ENCODE results near the gene PLA2G4D. TPM values are rescaled to one million over a fixed set of nuclear protein-coding genes. Genes with fewer than 3 reads are reported as not detected.
A peak's percentile ranks its signal among the peaks of the same experiment; 100 is the strongest.

The PLA2G4D gene
- total RNA-seq, 1 donor from 2014 or later, result 0.48 TPM

DNA sequence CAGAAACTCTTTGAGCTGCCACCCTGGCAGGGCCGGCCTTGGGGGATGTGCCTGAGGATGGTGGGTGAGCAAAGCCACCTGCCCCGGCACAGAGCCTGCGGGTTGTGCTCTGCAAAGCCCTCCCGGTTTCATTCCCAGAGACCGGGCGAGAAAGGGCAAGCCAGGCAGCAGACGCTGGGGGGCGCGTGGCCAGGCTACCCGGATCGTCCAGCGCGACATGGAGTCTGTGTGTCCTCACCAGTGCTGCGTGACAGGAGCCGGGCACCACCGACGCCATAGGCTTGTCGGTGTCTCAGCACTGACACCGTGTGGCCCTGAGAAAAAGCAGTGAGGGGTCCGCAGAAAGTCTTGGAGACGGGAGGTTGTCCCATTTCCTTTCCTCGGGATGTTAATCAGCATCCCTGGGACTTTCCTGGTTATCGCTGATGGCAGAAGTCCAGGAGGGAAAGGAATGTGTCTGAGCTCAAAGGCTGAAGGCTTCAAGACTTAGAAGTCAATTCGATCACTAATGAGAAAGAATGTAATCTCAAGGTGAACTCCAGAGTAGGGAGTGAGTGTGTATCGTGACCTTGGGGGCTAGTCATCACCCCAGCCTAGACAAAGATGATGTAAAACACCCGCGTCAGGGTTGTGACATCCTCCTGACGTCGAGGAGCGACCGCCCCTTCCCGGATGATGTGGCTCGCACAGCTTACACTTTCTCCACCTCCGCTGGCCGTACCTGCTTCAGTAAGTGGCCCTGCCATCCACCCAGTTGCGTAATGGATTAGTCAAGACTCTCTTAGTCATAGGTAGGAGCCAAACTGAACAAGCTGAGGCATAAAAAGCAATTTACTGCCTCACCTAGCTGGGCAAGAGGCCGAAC lies 37.2 kb downstream of the PLA2G4D start:
- peak; percentile 78 for DNase-seq (ENCODE audit: low spot score)

DNA sequence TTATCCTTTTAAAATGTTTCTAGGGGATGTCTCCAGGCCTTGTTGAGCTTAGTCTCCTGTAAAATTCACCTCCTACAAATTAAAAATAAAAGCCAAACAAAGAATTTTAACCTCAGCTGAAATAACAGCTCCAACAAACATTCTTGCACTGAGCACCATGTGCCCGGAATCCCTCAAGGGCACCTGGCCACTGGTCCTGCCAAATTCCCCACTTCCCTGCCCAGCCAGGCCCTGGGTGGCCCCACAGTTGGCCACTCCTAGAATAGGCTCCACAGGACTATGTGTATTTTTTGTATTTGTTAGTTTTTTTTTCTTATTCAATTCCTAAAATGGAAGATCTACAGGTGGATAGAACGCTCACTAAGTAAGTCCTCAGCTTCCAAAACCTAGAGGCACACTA lies 40.4 kb downstream of the PLA2G4D start:
- no peak for DNase-seq (ENCODE audit: low spot score)

DNA sequence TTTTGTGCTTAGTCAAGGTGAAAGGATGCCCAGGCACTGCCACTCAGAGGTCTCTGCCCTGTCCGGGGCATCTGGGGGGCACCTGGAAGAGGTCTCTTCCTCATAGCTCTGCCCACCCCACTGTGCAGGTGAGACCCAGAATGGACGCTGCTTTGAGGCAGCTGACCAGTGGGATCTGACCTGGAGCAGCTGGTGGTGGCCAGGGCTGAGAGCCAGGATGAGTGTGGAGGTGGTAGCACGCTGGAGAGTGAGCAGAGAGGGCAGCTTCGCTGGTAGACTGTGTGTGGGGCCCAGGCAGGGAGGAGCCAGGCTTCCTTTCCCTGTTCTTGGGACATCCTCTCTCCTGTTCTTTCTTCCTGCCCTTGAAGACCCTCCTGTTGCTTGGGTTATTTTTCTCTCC lies 41.4 kb downstream of the PLA2G4D start:
- no peak for DNase-seq (ENCODE audit: low spot score)

DNA sequence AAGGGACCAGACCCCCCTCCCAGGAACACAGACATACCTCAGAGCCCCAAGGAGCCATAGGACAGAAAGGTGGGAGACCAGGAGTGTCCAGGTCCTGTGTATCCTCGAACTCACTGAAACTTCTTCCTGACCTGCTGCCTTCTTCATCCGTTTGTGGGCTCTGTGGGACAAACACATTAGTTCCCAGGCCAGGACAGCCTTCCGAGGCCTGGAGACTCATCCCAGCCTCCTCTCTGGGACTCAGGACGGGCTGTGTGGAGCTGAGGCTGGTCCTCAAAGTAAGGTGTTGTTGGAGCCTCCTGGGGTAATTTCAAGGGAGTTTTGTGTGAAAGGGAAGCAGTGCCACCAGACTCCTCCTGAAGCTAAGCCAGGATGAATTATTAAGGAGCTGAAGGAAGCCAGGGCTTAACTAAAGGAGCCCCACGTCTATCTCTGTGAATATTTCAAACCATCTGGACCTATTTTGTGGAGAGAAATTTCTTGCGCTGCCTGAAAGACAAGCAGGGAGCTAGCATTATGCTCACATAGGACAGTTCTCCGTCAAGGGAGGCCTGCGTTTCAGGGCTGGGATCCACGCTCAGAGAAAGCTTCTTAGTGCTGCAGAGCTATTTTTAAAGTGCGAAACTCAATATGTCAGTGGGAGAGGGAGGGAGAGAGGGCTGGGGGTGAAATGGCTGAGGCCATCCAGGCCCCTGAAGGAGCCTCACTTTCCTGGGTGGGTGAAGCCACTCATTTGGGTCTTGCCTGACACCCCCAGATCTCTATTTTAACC lies 43.7 kb downstream of the PLA2G4D start:
- peak; percentile 73 for DNase-seq (ENCODE audit: low spot score)

DNA sequence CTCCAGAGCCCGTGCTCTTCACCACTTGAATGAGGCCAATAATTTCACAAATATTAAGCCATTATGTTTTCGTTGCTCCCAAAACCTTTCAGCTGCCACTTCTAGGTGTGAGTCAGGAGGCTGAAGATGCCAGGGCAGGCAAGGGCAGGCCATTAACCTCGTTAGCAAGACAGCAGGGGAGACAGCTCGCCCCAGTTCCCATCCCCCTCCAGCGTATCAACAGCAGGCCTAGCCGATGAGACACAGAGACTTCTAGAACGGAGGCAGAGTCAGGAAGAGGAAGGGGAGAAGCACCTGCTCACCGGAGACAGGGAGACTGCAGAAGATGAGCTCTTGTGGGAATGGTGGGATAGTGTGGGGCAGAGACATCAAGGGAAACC lies 45.6 kb downstream of the PLA2G4D start:
- no peak for DNase-seq (ENCODE audit: low spot score)

DNA sequence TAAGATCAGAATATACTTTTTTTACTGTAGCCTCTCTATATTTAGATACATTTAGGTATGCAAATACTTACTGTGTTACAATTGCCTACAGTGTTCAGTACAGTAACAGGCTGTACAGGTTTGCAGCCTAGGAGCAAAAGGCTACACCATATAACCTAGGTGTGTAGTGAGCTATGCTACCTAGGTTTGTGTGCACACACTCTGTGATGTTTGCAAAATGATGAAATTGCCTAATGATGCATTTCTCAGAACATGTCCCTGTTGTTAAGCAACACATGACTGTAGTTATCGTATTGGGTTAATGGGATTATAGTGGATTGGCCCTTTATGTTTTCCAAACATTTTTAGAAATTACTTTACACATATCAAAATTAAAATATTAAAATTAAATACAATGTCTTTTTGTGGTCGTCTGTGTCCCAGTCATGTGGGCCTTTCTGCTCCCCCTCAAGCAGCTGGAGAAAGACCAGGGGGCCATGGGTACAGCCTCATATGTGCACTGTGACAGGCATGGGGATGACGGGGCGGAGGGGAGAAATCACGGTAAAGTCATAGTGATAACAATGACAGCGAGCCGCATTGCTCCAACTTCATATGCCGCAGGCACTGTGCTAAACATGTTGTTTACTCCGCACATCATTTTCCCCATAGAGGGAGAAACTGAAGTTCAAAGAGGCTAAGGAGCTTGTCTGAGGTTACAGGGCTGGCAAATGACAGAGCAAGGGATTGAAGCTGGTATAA lies 46.1 kb downstream of the PLA2G4D start:
- DNase-seq (ENCODE audit: low spot score), result no peak

DNA sequence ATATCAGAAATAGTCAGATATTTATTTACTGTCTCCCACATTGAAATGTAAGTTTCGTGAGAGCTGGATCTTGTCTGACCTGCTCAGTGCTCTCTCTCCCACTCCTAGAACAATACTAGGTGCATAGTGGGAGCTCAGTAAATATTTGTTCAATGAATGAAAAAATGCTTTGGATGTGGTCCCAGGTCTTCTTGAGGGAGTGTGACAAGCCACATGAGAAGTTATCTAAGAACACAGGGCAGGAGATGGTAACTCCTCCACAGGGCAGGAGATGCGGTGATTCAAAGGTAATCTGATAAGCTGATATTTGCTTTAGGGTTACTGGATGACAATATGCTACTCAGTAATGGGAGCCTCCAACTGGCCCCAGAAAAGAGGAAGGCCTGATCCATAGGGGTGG lies 47.8 kb downstream of the PLA2G4D start:
- DNase-seq (ENCODE audit: low spot score), result no peak

DNA sequence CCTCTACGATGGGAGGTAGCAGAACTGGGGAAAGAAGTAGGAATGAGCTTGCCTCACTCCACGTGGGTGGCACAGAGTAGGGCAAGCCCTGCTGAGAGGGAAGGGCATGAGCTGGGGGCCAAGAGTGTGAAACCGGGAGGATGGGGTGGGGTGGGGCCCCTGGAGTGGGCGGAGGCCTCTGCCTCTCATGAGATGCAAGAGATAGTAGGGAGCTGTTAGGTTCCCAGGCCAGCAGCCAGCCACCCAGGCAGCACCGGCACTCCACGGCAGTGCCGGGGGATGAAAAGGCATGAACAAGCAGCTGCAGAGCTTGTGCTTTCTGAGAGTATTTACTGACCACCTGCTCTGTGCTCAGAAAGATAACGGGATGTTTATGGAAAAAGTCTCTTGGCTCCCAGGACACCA lies 49.1 kb downstream of the PLA2G4D start:
- no peak for DNase-seq (ENCODE audit: low spot score)

DNA sequence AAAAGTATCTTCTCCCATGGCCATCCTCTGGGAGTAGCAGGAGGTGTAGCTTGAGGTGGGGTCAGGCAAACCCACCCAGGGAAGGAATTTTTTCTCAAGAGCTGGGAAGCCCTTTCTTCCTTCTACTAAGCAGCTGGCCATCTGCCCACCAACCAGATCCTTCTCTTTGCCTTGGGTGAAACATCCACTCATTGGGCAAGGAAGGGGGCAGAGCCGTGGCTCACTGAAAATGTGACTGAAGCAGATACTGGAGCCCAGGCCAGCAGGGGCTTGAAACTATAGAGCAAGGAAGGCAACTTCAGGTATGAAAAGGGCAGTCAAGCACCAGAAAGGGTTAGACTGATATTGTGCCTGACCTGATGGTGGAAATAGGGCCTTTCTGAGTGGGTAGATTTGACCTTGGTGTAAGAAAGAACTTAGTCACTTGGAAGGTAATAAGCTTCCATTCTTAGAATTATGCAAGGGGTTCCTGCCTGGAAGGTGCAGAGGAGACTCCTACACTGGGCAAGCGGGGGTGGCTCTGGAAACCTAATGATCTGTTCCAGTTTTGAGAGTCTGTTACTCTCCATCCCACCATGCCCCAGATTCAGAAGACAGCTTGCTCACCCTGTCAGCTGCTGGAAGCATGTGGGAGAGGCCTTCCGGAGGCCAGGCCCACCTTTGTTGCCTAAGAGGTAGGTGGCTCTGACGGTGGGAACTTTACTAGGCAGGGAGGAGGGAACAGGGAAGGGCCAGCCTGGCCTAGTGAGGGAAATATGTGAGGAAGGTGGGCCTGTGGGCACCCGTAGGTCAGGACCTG lies 51.6 kb downstream of the PLA2G4D start:
- DNase-seq (ENCODE audit: low spot score), result no peak

DNA sequence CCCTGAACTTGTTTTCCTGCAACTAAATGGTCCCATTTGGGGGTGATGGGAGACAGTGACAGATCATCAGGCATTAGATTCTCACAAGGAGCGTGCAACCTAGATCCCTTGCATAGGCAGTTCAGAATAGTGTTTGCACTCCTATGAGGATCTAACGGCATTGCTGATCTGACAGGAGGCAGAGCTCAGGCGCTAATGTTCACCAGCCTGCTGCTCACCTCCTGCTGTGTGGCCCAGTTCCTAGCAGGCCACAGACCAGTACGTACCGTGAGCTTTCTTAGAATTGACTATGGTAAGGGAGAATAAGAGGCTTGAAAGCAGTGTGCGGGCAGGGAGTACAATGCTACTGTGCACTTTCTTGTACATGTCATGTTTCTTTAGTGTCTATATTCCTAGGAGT lies 56.0 kb downstream of the PLA2G4D start:
- no peak for DNase-seq (ENCODE audit: low spot score)

DNA sequence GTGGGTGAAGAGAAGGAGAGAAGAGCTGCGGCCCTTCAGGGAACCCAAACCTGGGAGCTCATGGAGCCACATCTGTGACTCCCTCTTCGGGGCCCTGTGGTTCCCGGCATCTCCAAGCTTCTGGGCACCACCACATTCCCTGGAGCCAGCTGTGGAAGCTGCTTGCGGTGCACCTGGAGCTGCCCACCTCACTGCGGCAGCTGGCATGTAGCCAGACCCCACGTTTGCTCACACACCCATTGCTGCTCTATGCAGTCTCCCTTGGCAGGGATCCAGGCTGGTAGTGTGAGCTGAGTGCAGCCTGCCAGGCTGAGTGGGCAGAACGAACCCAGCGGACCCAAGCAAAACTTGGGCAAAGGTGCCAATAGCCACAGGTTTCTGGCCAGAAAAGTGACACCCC lies 56.7 kb downstream of the PLA2G4D start:
- DNase-seq (ENCODE audit: low spot score), result no peak

DNA sequence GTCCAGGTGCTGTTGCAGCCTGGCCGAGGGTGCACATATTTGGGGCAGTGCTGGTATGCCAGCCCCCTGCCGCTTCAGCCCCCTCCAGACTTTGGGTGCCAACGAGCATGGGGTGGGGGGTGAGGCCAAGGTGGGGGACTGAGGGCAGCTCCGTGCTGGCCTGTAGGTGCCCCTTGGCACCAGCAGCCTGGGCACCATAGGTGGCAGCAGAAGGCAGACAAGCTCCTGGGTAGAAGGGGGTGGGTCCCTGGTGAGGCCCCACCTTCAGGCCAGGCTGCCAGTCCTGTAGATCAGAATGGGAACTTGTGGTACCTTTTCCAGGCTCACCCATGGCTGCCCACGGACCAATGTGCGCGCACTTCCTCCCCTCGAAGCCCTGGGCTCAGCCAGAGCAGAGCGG lies 57.4 kb downstream of the PLA2G4D start:
- no peak for DNase-seq (ENCODE audit: low spot score)

DNA sequence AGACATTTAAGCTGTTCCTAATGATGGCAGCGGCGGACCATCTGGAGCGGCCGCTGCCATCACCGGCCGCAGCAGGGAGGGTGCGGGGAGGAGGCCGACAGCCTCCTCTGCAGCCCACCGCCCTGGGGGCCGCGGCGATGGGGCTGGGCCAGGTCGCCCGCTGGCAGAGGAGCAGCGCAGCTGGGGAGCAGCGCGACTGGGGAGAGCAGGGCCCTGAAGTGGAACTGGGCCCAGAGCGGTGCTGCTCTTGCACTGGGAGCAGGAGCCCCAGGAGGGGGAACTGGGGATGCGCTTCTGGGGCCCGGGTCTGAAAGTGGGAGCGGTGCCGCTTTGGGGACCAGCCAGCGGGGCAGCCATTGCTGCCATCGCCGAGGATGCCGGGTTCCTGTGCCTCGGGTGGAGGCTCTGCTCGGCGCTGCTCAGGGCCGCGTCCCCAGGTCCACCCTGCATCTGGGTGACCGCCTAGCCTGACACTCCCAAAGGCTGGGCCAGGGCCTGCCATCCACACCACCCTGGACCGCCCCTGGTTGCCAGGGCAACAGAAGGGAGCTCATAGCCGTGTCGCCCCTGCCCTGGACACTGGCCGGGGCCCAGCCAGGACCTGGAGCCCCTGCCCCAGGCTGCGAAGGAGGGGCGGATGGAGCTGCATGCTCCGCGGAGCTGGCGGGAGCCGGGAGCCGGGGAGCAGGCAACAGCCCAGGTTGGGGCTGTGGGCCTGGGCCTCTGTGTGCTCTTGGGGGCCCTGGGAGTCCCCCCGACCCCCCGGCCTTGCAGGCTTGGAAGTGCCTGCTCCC lies 58.1 kb downstream of the PLA2G4D start:
- DNase-seq (ENCODE audit: low spot score), result no peak

DNA sequence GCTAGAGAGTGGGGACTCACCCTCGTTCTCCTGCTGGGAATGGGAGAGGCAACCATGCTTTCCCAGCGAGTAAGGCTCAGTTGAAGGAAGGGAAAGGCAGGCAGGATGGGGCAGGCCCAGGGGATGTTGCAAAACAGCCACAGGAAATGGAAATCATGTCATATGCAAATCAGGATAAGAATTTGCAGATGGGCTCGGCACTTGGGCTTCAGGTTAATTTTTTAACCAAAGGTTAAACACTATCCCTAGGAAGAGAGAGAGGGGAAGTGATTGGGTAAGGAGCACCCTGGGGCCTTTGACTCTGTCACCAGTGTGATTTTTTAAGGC lies 59.0 kb downstream of the PLA2G4D start:
- DNase-seq (ENCODE audit: low spot score), result no peak

DNA sequence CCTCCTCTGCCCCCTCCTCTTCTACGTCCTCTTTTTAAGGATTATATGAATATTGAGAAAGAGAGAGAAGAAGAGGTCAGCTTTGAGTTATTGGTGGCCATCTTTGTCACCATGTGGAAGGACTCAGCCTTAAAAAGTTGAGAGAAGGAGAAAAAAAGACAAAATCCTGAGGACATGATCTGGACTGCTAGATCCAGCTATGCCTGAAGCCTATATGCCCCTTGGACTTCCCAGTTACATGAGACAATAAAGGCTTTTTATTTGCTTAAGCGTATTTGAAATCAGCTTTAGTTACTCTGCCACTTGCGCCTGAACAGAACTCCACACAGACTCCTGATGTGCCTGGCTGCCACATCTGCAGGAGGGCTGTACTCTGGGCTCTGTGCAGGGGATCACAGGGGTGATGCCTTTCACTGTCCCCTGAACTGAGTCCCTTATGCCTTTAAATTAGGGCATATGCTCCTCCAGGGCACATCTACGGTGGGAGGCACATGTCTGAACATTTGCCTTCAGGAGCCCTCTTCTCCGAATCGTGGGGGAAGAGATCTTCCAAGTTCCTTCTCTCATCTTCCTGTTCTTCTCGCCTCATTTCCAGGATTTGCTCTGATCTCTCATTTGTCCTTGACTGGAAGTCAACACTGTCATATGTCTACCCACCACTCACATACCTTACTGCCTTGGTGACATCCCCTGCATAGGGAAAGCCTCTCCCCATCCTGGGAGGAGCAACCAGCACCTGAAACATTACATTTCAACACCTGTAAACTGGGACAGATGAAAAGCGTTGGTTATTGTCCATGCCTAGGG lies 59.5 kb downstream of the PLA2G4D start:
- DNase-seq (ENCODE audit: low spot score), result no peak

DNA sequence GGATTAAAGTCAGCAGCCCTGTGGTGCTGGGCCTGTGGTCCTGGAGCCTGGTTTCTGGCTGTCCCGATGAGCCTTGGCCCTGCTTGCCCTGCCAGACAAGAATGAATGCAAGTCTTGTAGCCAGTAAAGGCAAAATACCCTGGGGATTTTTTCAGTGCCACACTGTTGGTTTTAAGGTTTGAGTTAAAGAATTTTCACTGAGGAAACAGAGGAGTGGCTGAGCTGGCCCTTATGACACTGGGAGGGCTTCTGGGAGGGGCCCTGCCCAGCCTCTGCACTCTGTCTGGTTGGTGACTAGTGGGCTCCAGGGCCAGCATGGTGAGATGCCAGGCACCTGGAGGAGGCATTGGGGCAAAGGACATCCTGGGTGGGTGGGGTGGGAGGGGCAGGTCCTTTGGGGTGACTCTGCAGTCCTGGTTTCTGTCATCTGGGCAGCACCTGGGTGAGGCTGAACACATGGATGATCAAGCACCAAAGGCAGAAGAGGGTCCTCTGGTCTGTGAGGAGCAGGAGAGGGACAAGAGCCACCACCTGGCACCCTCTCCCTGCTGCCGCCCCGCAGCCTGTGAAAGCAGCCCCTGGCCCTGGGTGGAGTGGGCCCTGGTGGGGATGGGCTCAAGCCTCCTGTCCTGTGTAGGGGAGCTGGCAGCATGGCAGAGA lies 61.0 kb downstream of the PLA2G4D start:
- no peak for DNase-seq (ENCODE audit: low spot score)

DNA sequence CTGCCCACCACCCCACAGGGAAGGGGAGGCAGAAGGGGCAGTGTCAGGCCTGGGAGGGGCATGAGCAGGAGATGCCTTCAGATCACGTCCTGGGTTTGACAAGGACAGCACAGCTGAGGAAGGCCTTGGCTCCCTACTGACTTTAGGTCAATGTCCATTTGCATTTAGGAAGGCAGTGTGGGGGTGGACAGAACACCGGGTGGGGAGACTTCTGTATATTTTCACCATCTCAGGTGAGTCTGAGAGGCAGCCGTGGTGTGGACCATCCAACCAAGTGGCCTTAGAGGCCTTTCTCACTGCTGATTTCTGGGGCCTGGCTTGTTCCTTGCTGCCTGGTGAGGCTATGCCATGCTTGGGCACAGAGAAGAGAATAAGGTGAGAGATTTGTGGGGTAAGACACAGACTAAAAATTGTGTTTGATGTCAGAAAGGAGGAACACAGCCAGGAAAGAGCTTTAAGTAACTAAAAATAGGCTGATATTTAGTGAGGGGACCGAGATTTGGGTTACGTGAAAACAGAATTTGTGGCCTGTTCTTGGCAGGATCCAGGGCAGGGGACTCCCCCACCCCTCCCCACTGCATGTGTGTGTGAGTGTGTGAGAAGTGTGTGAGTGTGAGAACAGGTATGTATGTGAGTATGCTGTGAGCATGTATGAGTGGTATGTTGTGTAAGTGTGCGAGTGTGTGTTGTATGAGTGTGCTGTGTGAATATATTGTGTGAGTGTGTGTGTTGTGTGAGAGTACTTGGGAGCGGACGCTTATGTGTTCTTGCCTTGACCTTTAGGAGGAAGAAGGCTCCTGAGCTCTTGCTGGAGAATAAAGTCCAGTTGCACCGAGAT lies 61.8 kb downstream of the PLA2G4D start:
- no peak for DNase-seq (ENCODE audit: low spot score)

DNA sequence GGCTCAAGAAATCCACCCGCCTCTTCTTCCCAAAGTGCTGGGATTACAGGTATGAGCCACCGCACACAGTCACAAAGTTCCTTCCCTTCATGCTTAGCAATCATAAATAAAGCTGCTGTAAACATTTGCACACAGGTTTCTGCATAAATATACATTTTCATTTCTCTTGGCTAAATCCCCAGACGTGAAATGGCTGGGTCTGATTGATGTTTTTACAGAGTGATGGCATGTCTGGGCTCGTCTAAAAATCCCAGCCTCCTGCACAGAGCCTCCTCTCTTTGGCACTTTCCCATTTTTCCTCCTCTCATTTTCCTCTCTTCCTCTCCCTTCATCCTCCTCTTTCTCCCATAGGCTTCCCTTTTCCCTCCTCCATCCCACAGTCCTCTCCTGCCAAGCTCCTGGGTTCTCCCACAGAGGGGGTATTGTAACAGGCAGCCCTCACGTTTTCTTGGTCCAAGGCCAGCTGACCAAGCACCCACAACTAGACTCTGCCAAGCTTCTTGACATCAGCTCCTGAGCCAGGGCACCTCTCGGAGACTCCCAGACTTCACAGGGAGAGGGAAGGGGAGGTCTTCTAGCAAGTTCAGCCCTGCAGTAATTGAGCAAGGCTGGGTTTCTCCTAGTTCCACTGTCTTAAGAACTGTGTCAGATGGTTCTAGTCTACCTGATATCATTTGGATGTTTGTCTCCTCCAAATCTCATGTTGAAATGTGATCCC lies 63.0 kb downstream of the PLA2G4D start:
- no peak for DNase-seq (ENCODE audit: low spot score)

All from umbilical cord (tissue), 2 donors.